T-helper 9 cell (primary cell): ENCODE data around the gene GPHN.
A peak's percentile ranks its signal among the peaks of the same experiment; 100 is the strongest.

ENCODE experiments used
- DNase-seq: peaks from one replicate; pipeline ENCODE4 v3.0.0-alpha.2; 2020
- total RNA-seq, 2 donors: gene quantifications; one replicate each; lab custom pipeline; 2026; lab: John Stamatoyannopoulos, UW

The GPHN gene
- 14.7 to 15.2 reads per million in 2 donors for total RNA-seq

GRCh38 chr14:66507722-66508546, at the start of gene GPHN:
Gene GPHN (plus strand): TSS chr14:66508147.
- peak; percentile 80 for DNase-seq

GRCh38 chr14:66459603-66460002, 48.3 kb upstream of the GPHN start:
- DNase-seq: no peak

- DNase-seq: no peak
Observed at GRCh38 chr14:66464261-66464660, 43.7 kb upstream of the GPHN start.

- no peak for DNase-seq
Observed at GRCh38 chr14:66468778-66469367, 39.1 kb upstream of the GPHN start.

- DNase-seq: no peak
Observed at GRCh38 chr14:66471584-66471983, 36.4 kb upstream of the GPHN start.

- no peak for DNase-seq
Observed at GRCh38 chr14:66472251-66472650, 35.7 kb upstream of the GPHN start.

- DNase-seq: no peak
Observed at GRCh38 chr14:66473223-66473622, 34.7 kb upstream of the GPHN start.

- DNase-seq: no peak
Observed at GRCh38 chr14:66476964-66477363, 31.0 kb upstream of the GPHN start.

GRCh38 chr14:66477567-66477966, 30.4 kb upstream of the GPHN start:
- DNase-seq: no peak

- DNase-seq: no peak
Observed at GRCh38 chr14:66482873-66483272, 25.1 kb upstream of the GPHN start.

- no peak for DNase-seq
Observed at GRCh38 chr14:66483322-66483721, 24.6 kb upstream of the GPHN start.

- DNase-seq: no peak
Observed at GRCh38 chr14:66485029-66485428, 22.9 kb upstream of the GPHN start.

GRCh38 chr14:66485910-66486421, 22.0 kb upstream of the GPHN start, which contains the start of gene CCDC196:
Gene CCDC196 (plus strand): TSS chr14:66486371. CDS start chr14:66486503, 132 bp downstream.
- DNase-seq: no peak

- no peak for DNase-seq
Observed at GRCh38 chr14:66487164-66487563, 20.8 kb upstream of the GPHN start.

- DNase-seq: no peak
Observed at GRCh38 chr14:66490143-66491111, 17.5 kb upstream of the GPHN start.

GRCh38 chr14:66493750-66494149, 14.2 kb upstream of the GPHN start:
- DNase-seq: no peak

GRCh38 chr14:66495218-66496098, 12.5 kb upstream of the GPHN start:
- peak; percentile 1 for DNase-seq

- DNase-seq: no peak
Observed at GRCh38 chr14:66496188-66496807, 11.6 kb upstream of the GPHN start.

GRCh38 chr14:66496911-66497310, 11.0 kb upstream of the GPHN start:
- DNase-seq: no peak

- no peak for DNase-seq
Observed at GRCh38 chr14:66498311-66498710, 9.6 kb upstream of the GPHN start.

- no peak for DNase-seq
Observed at GRCh38 chr14:66501592-66501991, 6.4 kb upstream of the GPHN start.
